BJ (cell line): ENCODE data around the gene GLMN. TPM values are rescaled to one million over a fixed set of nuclear protein-coding genes. Genes with fewer than 3 reads are reported as not detected.

Experiments
- CTCF ChIA-PET: fragments of 350-600 bp; formaldehyde crosslinking; extraction: SDS; loops from one replicate; lab custom pipeline; 2021; ENCODE audit warnings: antibody characterized with exemption, inconsistent platforms; lab: Yijun Ruan, JAX
- POLR2A ChIA-PET: fragments of 300-600 bp; sonication (Branson Sonifier 250); formaldehyde crosslinking; extraction: SDS; loops from one replicate; lab custom pipeline; 2021; ENCODE audit warnings: antibody characterized with exemption; lab: Charles Lee
- DNase-seq: peaks from one replicate; pipeline ENCODE4 v3.0.0-alpha.2; 2011; ENCODE audit warnings: low read depth
- H3K27me3 ChIP-seq: 2 replicates; pipeline ENCODE4 v1.6.0; 2011; ENCODE audit warnings: low read length; ENCODE audit not compliant: control insufficient read depth, insufficient read depth
- H3K36me3 ChIP-seq: 2 replicates; pipeline ENCODE4 v1.5.1; 2011; ENCODE audit warnings: low read length; ENCODE audit not compliant: control insufficient read depth, insufficient read depth
- H3K4me3 ChIP-seq: 2 replicates; pipeline ENCODE4 v1.5.1; 2011; ENCODE audit warnings: low read depth, mild to moderate bottlenecking, control low read depth, low read length
- polyA minus RNA-seq: library from RNA; depleted of rRNA, polyadenylated mRNA; stranded (reverse); fragments of >200 nt; gene quantifications from 2 replicates; pipeline ENCODE4 v1.2.3, GENCODE V29; 2011; rRNA and poly(A)+ RNA removed
- polyA plus RNA-seq: library from polyadenylated mRNA; depleted of rRNA; stranded (reverse); fragments of >200 nt; gene quantifications from 2 replicates; pipeline ENCODE4 v1.2.3, GENCODE V29; 2011; rRNA removed
- TF ChIP-seq, protein P1 (sequence below): IDR thresholded peaks from 2 replicates; pipeline ENCODE4 v1.5.1; 2011; ENCODE audit warnings: low read depth, mild to moderate bottlenecking, control low read depth, inconsistent platforms, low read length, moderate library complexity; ENCODE audit not compliant: insufficient read depth

The GLMN gene, protein sequence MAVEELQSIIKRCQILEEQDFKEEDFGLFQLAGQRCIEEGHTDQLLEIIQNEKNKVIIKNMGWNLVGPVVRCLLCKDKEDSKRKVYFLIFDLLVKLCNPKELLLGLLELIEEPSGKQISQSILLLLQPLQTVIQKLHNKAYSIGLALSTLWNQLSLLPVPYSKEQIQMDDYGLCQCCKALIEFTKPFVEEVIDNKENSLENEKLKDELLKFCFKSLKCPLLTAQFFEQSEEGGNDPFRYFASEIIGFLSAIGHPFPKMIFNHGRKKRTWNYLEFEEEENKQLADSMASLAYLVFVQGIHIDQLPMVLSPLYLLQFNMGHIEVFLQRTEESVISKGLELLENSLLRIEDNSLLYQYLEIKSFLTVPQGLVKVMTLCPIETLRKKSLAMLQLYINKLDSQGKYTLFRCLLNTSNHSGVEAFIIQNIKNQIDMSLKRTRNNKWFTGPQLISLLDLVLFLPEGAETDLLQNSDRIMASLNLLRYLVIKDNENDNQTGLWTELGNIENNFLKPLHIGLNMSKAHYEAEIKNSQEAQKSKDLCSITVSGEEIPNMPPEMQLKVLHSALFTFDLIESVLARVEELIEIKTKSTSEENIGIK
- polyA plus RNA-seq (1.3 and 3.5 TPM in 2 replicates), polyA minus RNA-seq (0.62 and 0.98 TPM in 2 replicates)

DNA sequence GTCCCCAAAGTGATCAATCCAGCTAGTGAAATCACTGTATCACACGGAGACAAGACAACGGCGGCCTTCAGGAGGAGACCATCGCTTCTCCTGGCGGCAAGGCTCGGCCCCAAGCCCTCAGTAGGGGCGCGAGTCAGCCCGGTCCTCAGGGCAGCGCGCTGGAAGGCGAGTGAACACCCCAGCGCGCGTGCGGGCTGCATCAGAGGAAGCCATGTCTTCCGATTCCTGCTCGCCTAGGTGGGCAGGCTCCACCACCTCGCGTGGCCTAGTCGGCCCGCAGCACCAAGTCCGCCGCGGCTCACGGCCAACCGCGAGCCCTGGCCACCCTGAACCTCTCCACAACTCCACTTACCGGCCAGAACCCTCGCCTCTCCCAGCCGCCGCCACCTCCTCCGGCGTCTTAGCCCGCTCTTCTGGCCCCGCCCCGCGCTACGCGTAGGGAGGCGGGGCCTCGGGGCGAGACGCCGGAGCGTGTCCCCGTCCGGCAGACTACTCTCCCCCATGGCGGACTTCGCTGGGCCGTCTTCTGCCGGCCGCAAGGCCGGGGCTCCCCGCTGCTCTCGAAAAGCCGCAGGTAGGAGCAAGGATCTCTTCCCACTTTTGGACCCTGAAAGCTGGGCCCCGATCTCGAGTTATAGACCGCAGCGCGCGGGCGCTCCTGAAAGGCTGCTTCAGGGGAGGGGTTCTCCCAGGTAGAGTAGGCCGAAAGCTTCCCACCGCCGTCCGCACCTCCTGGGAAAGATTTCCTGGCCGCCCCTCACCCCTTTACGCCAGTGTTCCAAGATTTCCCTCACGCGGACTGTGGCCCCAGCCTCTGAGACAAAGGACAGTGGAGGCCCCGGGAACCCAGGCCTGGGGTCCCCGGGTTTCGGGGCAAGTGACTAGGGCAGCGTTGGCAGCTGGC lies at the start of gene GLMN, which contains the start of gene RPAP2:
Gene GLMN (minus strand): TSS at position 415 of the 904 bp plus-strand sequence. CDS start 988 bp downstream, outside the sequence.
Gene RPAP2 (plus strand): TSS at position 487 of the 904 bp plus-strand sequence. CDS start 15 bp downstream, at position 502.
- Histone ChIP-seq H3K27me3 (no peaks in the 10 kb centered on the region), H3K4me3 (peak within 1 kb of the TSS; percentile 92), H3K36me3 (no peaks in the 10 kb centered on the region)
- CTCF ChIA-PET, result interaction anchor here (1.6 kb wide), 1 partner anchor 11 kb away, joined by 4 read pairs; no protein-coding TSS in a partner anchor
- TF ChIP-seq, protein P1, sequence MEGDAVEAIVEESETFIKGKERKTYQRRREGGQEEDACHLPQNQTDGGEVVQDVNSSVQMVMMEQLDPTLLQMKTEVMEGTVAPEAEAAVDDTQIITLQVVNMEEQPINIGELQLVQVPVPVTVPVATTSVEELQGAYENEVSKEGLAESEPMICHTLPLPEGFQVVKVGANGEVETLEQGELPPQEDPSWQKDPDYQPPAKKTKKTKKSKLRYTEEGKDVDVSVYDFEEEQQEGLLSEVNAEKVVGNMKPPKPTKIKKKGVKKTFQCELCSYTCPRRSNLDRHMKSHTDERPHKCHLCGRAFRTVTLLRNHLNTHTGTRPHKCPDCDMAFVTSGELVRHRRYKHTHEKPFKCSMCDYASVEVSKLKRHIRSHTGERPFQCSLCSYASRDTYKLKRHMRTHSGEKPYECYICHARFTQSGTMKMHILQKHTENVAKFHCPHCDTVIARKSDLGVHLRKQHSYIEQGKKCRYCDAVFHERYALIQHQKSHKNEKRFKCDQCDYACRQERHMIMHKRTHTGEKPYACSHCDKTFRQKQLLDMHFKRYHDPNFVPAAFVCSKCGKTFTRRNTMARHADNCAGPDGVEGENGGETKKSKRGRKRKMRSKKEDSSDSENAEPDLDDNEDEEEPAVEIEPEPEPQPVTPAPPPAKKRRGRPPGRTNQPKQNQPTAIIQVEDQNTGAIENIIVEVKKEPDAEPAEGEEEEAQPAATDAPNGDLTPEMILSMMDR, result peak; percentile 42
- DNase-seq, result peak; percentile 53
- POLR2A ChIA-PET, result no interaction called here

DNA sequence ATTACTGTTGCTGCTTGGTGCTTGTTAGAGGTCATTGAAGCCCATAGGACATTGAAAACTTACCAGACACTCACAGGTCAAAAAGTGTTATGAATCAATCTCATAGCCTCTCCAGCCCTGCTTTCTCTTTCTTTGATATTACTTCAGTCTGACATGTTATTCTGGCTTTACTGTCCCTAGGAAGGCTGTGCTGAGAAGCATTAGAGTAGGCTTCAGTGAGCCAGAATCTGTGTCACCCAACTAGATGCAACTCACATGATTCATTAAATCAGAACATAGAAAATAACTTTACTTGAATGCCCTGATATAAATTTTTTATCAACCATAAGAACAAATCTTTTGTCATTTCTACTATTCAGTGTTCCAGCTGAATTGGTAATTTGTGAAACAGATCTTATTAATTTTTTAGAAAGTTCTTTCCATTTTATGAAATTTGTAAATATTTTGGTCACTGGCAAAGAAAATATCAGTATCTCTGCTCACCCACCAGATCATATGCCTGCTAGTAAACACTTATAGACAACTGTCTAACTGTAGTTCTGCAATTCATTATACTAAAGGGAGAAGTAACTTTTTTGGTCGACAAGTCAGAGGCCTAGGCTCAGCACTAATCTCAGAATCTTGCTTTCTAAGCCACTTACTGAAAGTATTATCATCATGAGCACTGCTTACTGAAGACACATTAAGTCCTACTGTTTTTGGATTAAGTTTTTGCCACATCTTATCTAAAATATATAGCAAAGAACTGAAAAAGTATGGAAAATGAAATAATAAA lies 48.3 kb upstream of the GLMN start:
- POLR2A ChIA-PET, result no interaction called here

DNA sequence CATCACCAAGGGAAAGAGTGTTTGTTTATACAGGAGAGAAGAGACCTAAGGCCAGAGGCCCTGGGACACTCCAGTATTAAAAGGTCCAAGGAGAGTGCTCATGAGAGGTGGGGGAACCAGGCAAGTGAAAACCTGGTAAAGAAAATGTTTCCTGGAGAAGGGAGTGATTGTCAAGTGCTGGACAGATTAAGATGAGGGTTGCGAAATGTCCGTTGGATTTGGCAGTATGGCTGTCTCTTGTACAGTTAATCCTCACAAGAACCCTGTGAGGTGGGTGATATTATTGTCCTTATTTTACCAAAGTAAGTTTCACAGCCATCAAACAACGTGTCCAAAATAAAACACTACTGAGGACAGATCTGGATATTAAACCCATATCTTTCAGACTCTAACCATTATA lies 44.3 kb upstream of the GLMN start:
- POLR2A ChIA-PET, result no interaction called here
- H3K36me3 ChIP-seq, result no peaks in the 10 kb centered on the region; the same call in 1 of the 2 replicates
- DNase-seq, result no peak
- no peak overlapping the region for H3K4me3 ChIP-seq
- CTCF ChIA-PET, result no interaction called here
- H3K27me3 ChIP-seq, result no peaks in the 10 kb centered on the region
- TF ChIP-seq, protein P1, result no peak

More for the DNA sequence above, 48.3 kb upstream of the GLMN start:
- H3K27me3 ChIP-seq, result no peaks in the 10 kb centered on the region
- TF ChIP-seq, protein P1, result no peak
- no peak for DNase-seq
- CTCF ChIA-PET, result interaction anchor here (1.6 kb wide), 1 partner anchor 24 kb away, joined by 3 read pairs; no protein-coding TSS in a partner anchor
- H3K36me3 ChIP-seq, result no peaks in the 10 kb centered on the region; the same call in 1 of the 2 replicates
- H3K4me3 ChIP-seq, result no peak overlapping the region

DNA sequence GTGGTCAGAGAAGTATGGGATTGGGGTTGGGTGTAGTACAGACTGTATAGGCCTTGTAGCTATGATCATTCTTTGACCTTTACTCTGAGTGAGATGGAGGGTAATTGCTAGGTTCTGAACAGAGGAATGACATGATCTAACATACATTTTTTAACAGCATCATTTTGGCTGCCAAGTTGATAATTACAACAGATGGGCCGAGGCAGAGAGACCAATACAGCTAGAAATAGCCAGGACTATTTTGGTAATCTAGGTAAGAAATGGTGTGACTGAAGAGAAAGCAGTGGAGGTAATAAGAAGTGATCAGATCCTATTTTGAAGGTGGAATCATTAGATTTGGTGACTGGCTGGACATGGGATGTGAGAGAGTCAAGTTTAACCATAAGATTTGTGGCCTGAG lies 43.6 kb upstream of the GLMN start:
- TF ChIP-seq, protein P1, result no peak
- Histone ChIP-seq H3K36me3 (no peaks in the 10 kb centered on the region; the same call in 1 of the 2 replicates), H3K4me3 (no peak overlapping the region), H3K27me3 (no peaks in the 10 kb centered on the region)
- DNase-seq, result no peak
- ChIA-PET POLR2A (no interaction called here), CTCF (interaction anchor here (1.4 kb wide), 1 partner anchor 10 kb away, joined by 4 read pairs; no protein-coding TSS in a partner anchor)
